ENCODE results near the gene TMCO4.
A peak's percentile ranks its signal among the peaks of the same experiment; 100 is the strongest.

TMCO4 gene

GRCh38 chr1:19655718-19656080, 144.0 kb downstream of the TMCO4 start:
- Mint-ChIP-seq H3K27ac (no peak overlapping the region), H3K4me3 (no peak overlapping the region), H3K27me3 (no peaks in the 10 kb centered on the region), H3K36me3 (ENCODE audit: low read depth) (no peaks in the 10 kb centered on the region), H3K4me1 (ENCODE audit: low read depth) (peaks cover 17% of the 10 kb centered on the region), H3K9me3 (no peaks in the 10 kb centered on the region)
- DNase-seq, result no peak

GRCh38 chr1:19654886-19655717, 144.6 kb downstream of the TMCO4 start:
- Mint-ChIP-seq H3K4me1 (ENCODE audit: low read depth) (peaks cover 21% of the 10 kb centered on the region), H3K9me3 (no peaks in the 10 kb centered on the region), H3K27me3 (no peaks in the 10 kb centered on the region), H3K27ac (no peak overlapping the region), H3K4me3 (no peak overlapping the region), H3K36me3 (ENCODE audit: low read depth) (no peaks in the 10 kb centered on the region)
- DNase-seq, result no peak

- Mint-ChIP-seq H3K4me3 (no peak overlapping the region), H3K27ac (no peak overlapping the region), H3K27me3 (no peaks in the 10 kb centered on the region), H3K9me3 (no peaks in the 10 kb centered on the region), H3K36me3 (ENCODE audit: low read depth) (no peaks in the 10 kb centered on the region), H3K4me1 (ENCODE audit: low read depth) (peaks cover 16% of the 10 kb centered on the region)
- DNase-seq, result no peak
Measured at GRCh38 chr1:19654386-19654785, 145.3 kb downstream of the TMCO4 start.

GRCh38 chr1:19651141-19651737, 148.5 kb downstream of the TMCO4 start:
- H3K36me3 Mint-ChIP-seq (ENCODE audit: low read depth), result no peaks in the 10 kb centered on the region
- peaks cover 26% of the 10 kb centered on the region for H3K4me1 Mint-ChIP-seq (ENCODE audit: low read depth)
- peak; percentile 57 for DNase-seq
- no peaks in the 10 kb centered on the region for H3K27me3 Mint-ChIP-seq
- H3K9me3 Mint-ChIP-seq, result no peaks in the 10 kb centered on the region
- no peak overlapping the region for H3K4me3 Mint-ChIP-seq
- no peak overlapping the region for H3K27ac Mint-ChIP-seq

- peaks cover 31% of the 10 kb centered on the region for H3K4me1 Mint-ChIP-seq (ENCODE audit: low read depth)
- no peak overlapping the region for H3K27ac Mint-ChIP-seq
- no peak for DNase-seq
- no peaks in the 10 kb centered on the region for H3K9me3 Mint-ChIP-seq
- H3K4me3 Mint-ChIP-seq, result no peak overlapping the region
- H3K36me3 Mint-ChIP-seq (ENCODE audit: low read depth), result no peaks in the 10 kb centered on the region
- peaks cover 5% of the 10 kb centered on the region for H3K27me3 Mint-ChIP-seq
Measured at GRCh38 chr1:19650416-19651140, 149.1 kb downstream of the TMCO4 start.

- Mint-ChIP-seq H3K4me1 (ENCODE audit: low read depth) (peaks cover 33% of the 10 kb centered on the region), H3K27ac (no peak overlapping the region), H3K9me3 (no peaks in the 10 kb centered on the region), H3K27me3 (peaks cover 9% of the 10 kb centered on the region), H3K4me3 (no peak overlapping the region), H3K36me3 (ENCODE audit: low read depth) (peaks cover 3% of the 10 kb centered on the region)
- DNase-seq, result no peak
Measured at GRCh38 chr1:19648689-19649088, 151.0 kb downstream of the TMCO4 start.

GRCh38 chr1:19648239-19648638, 151.5 kb downstream of the TMCO4 start:
- Mint-ChIP-seq H3K4me1 (ENCODE audit: low read depth) (peaks cover 35% of the 10 kb centered on the region), H3K27ac (no peak overlapping the region), H3K9me3 (no peaks in the 10 kb centered on the region), H3K27me3 (peaks cover 14% of the 10 kb centered on the region), H3K36me3 (ENCODE audit: low read depth) (peaks cover 3% of the 10 kb centered on the region), H3K4me3 (no peak overlapping the region)
- no peak for DNase-seq

- no peak overlapping the region for H3K4me3 Mint-ChIP-seq
- H3K27ac Mint-ChIP-seq, result no peak overlapping the region
- DNase-seq, result no peak
Measured at GRCh38 chr1:19647643-19648042, 152.1 kb downstream of the TMCO4 start.

GRCh38 chr1:19646377-19647319, 153.1 kb downstream of the TMCO4 start:
- H3K27me3 Mint-ChIP-seq, result peaks cover 26% of the 10 kb centered on the region
- no peaks in the 10 kb centered on the region for H3K9me3 Mint-ChIP-seq
- H3K4me1 Mint-ChIP-seq (ENCODE audit: low read depth), result peaks cover 38% of the 10 kb centered on the region
- DNase-seq, result no peak
- peak overlapping the region; percentile 87 for H3K4me3 Mint-ChIP-seq
- H3K36me3 Mint-ChIP-seq (ENCODE audit: low read depth), result peaks cover 3% of the 10 kb centered on the region
- H3K27ac Mint-ChIP-seq, result no peak overlapping the region

More at GRCh38 chr1:19647643-19648042, 152.1 kb downstream of the TMCO4 start:
- Mint-ChIP-seq H3K9me3 (no peaks in the 10 kb centered on the region), H3K36me3 (ENCODE audit: low read depth) (peaks cover 3% of the 10 kb centered on the region), H3K27me3 (peaks cover 20% of the 10 kb centered on the region), H3K4me1 (ENCODE audit: low read depth) (peaks cover 38% of the 10 kb centered on the region)

GRCh38 chr1:19645411-19646251, 154.1 kb downstream of the TMCO4 start:
- H3K27ac Mint-ChIP-seq, result no peak overlapping the region
- peaks cover 34% of the 10 kb centered on the region for H3K27me3 Mint-ChIP-seq
- no peaks in the 10 kb centered on the region for H3K9me3 Mint-ChIP-seq

GRCh38 chr1:19644681-19645410, 154.9 kb downstream of the TMCO4 start:
- Mint-ChIP-seq H3K4me1 (ENCODE audit: low read depth) (peaks cover 33% of the 10 kb centered on the region), H3K36me3 (ENCODE audit: low read depth) (peaks cover 3% of the 10 kb centered on the region), H3K27me3 (peaks cover 34% of the 10 kb centered on the region), H3K4me3 (peak overlapping the region; percentile 87), H3K27ac (peak overlapping the region; percentile 90), H3K9me3 (no peaks in the 10 kb centered on the region)
- DNase-seq, result peak; percentile 74

More at GRCh38 chr1:19645411-19646251, 154.1 kb downstream of the TMCO4 start:
- Mint-ChIP-seq H3K36me3 (ENCODE audit: low read depth) (peaks cover 3% of the 10 kb centered on the region), H3K4me3 (peak overlapping the region; percentile 87), H3K4me1 (ENCODE audit: low read depth) (peaks cover 37% of the 10 kb centered on the region)
- DNase-seq, result no peak

GRCh38 chr1:19644395-19644680, 155.4 kb downstream of the TMCO4 start:
- H3K4me3 Mint-ChIP-seq, result no peak overlapping the region
- no peaks in the 10 kb centered on the region for H3K9me3 Mint-ChIP-seq
- peaks cover 34% of the 10 kb centered on the region for H3K27me3 Mint-ChIP-seq
- peaks cover 33% of the 10 kb centered on the region for H3K4me1 Mint-ChIP-seq (ENCODE audit: low read depth)
- H3K36me3 Mint-ChIP-seq (ENCODE audit: low read depth), result peaks cover 3% of the 10 kb centered on the region
- H3K27ac Mint-ChIP-seq, result no peak overlapping the region
- no peak for DNase-seq

Measured in activated T-cell treated with anti-CD3 and anti-CD28 coated beads, Interleukin-2, amount 50 U/mL, for 24 hours (primary cell).